ENCODE results near the gene IFFO2. TPM values are rescaled to one million over a fixed set of nuclear protein-coding genes. Genes with fewer than 3 reads are reported as not detected.

Gene IFFO2
- total and polyA plus RNA-seq, 2 donors (not counting 1 experiment from before 2014, with no cell fraction given): 16.8 to 19.2 TPM

- H3K27ac ChIP-seq (ENCODE audit: low read length in 2 of 2): no peak overlapping the region
- Mint-ChIP-seq H3K27ac (no peak overlapping the region), H3K4me1 (no peaks in the 10 kb centered on the region), H3K9me3 (ENCODE audit: insufficient read depth) (no peaks in the 10 kb centered on the region), H3K4me3 (no peak overlapping the region), H3K27me3 (no peaks in the 10 kb centered on the region)
- no peaks in the 10 kb centered on the region for H4K20me1 ChIP-seq (ENCODE audit: control insufficient read depth, insufficient read depth, low read length, poor library complexity, severe bottlenecking)
- no peak for TF ChIP-seq EZH2 (IDR thresholded peaks at IDR 0.05; ENCODE audit: borderline replicate concordance, insufficient read depth, low read depth, low read length, poor library complexity, severe bottlenecking)
- no peak for TF ChIP-seq CTCF (IDR thresholded peaks at IDR 0.05)
- H3K9ac ChIP-seq (ENCODE audit: low read length): no peak overlapping the region
- POLR2A ChIA-PET: no interaction called here
- intact Hi-C loops (cut with micrococcal nuclease): no loop called here
- H3K79me2 ChIP-seq (ENCODE audit: control insufficient read depth, insufficient read depth, low read length): no peaks in the 10 kb centered on the region
- H3K4me3 ChIP-seq (ENCODE audit: control extremely low read depth in 1 of 5, extremely low read depth in 1 of 5, insufficient read depth in 1 of 5, low read depth in 2 of 5, low read length in 4 of 5): no peak overlapping the region
- H3K27me3 ChIP-seq (replicated peaks in 1 of 4; ENCODE audit: control extremely low read depth in 1 of 4, control insufficient read depth in 3 of 4, insufficient read depth in 4 of 4, low read length in 3 of 4): no peaks in the 10 kb centered on the region
- ATAC-seq (ENCODE audit: low read depth) (no peak), DNase-seq (no peak)
- WGBS (ENCODE audit: insufficient coverage): 77% methylated on average over 8 of the region's 8 CpGs
- no peak overlapping the region for H2AFZ ChIP-seq (ENCODE audit: insufficient read depth, low read depth, low read length, poor library complexity, severe bottlenecking)
- H3K4me2 ChIP-seq (replicated peaks; ENCODE audit: low read depth, low read length, poor library complexity, severe bottlenecking): no peak overlapping the region
- no peaks in the 10 kb centered on the region for H3K9me3 ChIP-seq (ENCODE audit: control extremely low read depth in 1 of 3, control insufficient read depth in 2 of 3, insufficient read depth in 1 of 3, low read length in 2 of 3)
- no peaks in the 10 kb centered on the region for H3K4me1 ChIP-seq (ENCODE audit: control insufficient read depth in 2 of 2, insufficient read depth in 2 of 2, low read length in 2 of 2)
- H3K36me3 ChIP-seq (replicated peaks in 1 of 2; ENCODE audit: control extremely low read depth in 1 of 2, control insufficient read depth in 1 of 2, extremely low read depth in 1 of 2, insufficient read depth in 2 of 2, low read length in 1 of 2): peaks cover 0 to 3% of the 10 kb centered on the region in 2 experiments
- CTCF ChIA-PET: interaction anchor here (1.0 to 1.9 kb wide), 6 partner anchors 9 to 278 kb away, joined by 3 to 8 read pairs (median 4); no protein-coding TSS in a partner anchor
Measured at GRCh38 chr1:18874600-18874999, 81.9 kb downstream of the IFFO2 start.

GRCh38 chr1:18874036-18874435 is 82.4 kb downstream of the IFFO2 start:
- intact Hi-C loops (cut with micrococcal nuclease): no loop called here
- WGBS (ENCODE audit: insufficient coverage): 92% methylated on average over 6 of the region's 6 CpGs
- no peak overlapping the region for H3K4me3 Mint-ChIP-seq

More at GRCh38 chr1:18874036-18874435, 82.4 kb downstream of the IFFO2 start:
- Mint-ChIP-seq H3K9me3 (ENCODE audit: insufficient read depth) (no peaks in the 10 kb centered on the region), H3K4me1 (peaks cover 4% of the 10 kb centered on the region), H3K27ac (no peak overlapping the region), H3K27me3 (no peaks in the 10 kb centered on the region)
- peaks cover 0 to 2% of the 10 kb centered on the region in 2 donors for H3K4me1 ChIP-seq (ENCODE audit: control insufficient read depth in 2 of 2, insufficient read depth in 2 of 2, low read length in 2 of 2)
- no peak overlapping the region for H3K4me3 ChIP-seq (ENCODE audit: control extremely low read depth in 1 of 5, extremely low read depth in 1 of 5, insufficient read depth in 1 of 5, low read depth in 2 of 5, low read length in 4 of 5)
- H3K36me3 ChIP-seq (replicated peaks in 1 of 2; ENCODE audit: control extremely low read depth in 1 of 2, control insufficient read depth in 1 of 2, extremely low read depth in 1 of 2, insufficient read depth in 2 of 2, low read length in 1 of 2): peaks cover 0 to 3% of the 10 kb centered on the region in 2 experiments
- TF ChIP-seq EZH2 (IDR thresholded peaks at IDR 0.05; ENCODE audit: borderline replicate concordance, insufficient read depth, low read depth, low read length, poor library complexity, severe bottlenecking): no peak
- TF ChIP-seq CTCF (IDR thresholded peaks at IDR 0.05): no peak
- no peak overlapping the region for H3K4me2 ChIP-seq (replicated peaks; ENCODE audit: low read depth, low read length, poor library complexity, severe bottlenecking)
- H3K9me3 ChIP-seq (ENCODE audit: control extremely low read depth in 1 of 3, control insufficient read depth in 2 of 3, insufficient read depth in 1 of 3, low read length in 2 of 3): no peaks in the 10 kb centered on the region
- no peaks in the 10 kb centered on the region for H3K79me2 ChIP-seq (ENCODE audit: control insufficient read depth, insufficient read depth, low read length)
- ATAC-seq (ENCODE audit: low read depth): no peak
- no peak overlapping the region for H2AFZ ChIP-seq (ENCODE audit: insufficient read depth, low read depth, low read length, poor library complexity, severe bottlenecking)
- H4K20me1 ChIP-seq (ENCODE audit: control insufficient read depth, insufficient read depth, low read length, poor library complexity, severe bottlenecking): no peaks in the 10 kb centered on the region
- no peaks in the 10 kb centered on the region for H3K27me3 ChIP-seq (replicated peaks in 1 of 4; ENCODE audit: control extremely low read depth in 1 of 4, control insufficient read depth in 3 of 4, insufficient read depth in 4 of 4, low read length in 3 of 4)
- H3K27ac ChIP-seq (ENCODE audit: low read length in 2 of 2): no peak overlapping the region
- CTCF ChIA-PET: interaction anchor here (1.1 to 1.9 kb wide), 2 partner anchors 10 to 277 kb away, joined by 6 to 8 read pairs; no protein-coding TSS in a partner anchor
- POLR2A ChIA-PET: no interaction called here
- DNase-seq: no peak
- no peak overlapping the region for H3K9ac ChIP-seq (ENCODE audit: low read length)
